ENCODE data around the gene ERCC6.

The ERCC6 gene

DNA sequence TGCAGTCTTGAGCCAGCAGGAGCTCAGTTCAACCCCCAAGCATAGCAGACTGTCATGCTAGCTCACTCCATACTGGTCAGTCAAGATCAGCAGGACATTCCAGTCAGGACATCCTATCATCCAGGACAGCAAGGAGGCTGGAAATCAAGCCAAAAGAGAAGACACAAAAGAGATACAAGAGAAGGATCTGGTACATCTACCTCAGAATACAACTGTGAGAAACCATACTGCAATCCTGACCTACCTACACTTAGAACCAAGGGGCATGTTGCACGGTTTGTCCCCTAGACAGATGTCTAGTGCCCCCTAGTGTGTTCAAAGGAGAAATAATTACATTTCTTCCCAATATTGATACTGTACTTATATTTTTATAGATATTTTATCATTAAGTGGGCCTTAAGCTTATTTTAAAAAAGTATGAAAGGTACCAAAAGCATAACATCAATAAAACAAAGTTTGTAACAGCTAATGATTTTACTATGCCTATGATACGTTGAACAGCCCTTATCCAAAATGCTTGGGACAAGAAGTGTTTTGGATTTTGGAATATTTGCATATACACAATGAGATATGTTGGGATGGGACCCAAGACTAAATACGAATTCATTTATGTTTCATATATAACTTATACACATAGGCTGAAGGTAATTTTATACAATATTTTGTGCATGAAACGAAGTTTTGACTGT lies 26.7 kb downstream of the ERCC6 start:
- DNase-seq (ENCODE audit: low read depth in 2 of 2): no peak

- DNase-seq (ENCODE audit: low read depth in 2 of 2): no peak
Measured at GRCh38 chr10:49509771-49510303, 29.1 kb downstream of the ERCC6 start.

- no peak for DNase-seq (ENCODE audit: low read depth in 2 of 2)
Measured at GRCh38 chr10:49508654-49509053, 30.3 kb downstream of the ERCC6 start.

DNA sequence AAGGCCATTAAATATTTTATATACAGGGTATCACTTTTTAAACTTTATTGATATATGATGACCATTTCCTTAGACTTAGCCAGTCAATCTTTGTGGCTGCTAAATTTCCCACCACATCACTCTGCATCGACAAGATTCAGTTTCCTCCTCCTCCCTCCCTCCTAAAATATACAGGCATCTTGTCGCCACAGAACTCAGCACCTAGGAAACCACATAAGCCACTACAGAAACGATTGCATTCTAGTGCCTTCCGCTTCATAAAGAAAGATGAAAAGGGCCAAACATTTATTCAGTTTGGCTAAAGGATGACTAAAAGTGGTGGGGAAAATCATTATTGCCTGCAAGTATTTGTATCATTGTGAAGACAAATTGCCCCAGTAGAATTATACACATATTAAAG lies 30.7 kb downstream of the ERCC6 start:
- no peak for DNase-seq (ENCODE audit: low read depth in 2 of 2)

GRCh38 chr10:49505589-49505988 lies 33.3 kb downstream of the ERCC6 start:
- DNase-seq (ENCODE audit: low read depth in 2 of 2): no peak

DNA sequence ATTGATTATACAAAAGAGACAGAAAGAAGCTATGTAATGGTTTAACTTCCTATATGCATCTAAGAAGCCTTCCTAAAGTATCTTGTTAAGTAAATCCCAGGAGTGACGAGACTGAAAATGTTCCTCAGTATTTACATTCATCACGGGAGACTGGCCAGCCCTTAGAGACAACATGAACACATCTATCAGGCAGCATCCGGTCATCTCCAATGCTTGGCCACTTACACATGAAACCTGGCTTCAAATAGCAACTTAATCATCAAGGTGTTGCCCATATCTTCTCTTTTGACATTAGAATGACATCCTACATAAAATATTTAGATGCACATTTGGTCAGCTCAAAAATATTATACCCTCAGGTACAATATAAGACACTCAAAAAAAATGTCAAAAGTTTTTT lies 33.8 kb downstream of the ERCC6 start:
- DNase-seq (ENCODE audit: low read depth in 2 of 2): no peak

DNA sequence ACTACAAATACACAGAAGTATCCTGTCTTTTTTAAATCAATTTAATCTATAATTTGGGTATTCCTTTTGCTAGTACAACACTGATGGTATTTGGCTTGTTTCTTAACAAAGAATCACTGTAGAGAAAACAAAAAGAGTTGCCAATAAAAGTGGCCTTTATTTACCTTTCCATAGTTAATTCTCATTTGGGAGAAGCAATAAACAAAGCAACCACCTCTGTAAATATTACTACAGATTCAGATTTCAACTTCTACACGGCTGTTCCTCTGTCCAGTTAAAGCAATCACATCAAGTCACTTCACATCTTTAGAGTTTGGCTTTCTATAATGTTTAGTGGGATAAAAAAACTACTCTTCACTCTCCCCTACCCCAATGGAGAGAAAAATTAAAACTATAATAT lies 34.4 kb downstream of the ERCC6 start:
- DNase-seq (ENCODE audit: low read depth in 2 of 2): no peak

- DNase-seq (ENCODE audit: low read depth in 2 of 2): no peak
Measured at GRCh38 chr10:49502358-49502757, 36.6 kb downstream of the ERCC6 start.

- no peak for DNase-seq (ENCODE audit: low read depth in 2 of 2)
Measured at GRCh38 chr10:49500412-49500811, 38.5 kb downstream of the ERCC6 start.

DNA sequence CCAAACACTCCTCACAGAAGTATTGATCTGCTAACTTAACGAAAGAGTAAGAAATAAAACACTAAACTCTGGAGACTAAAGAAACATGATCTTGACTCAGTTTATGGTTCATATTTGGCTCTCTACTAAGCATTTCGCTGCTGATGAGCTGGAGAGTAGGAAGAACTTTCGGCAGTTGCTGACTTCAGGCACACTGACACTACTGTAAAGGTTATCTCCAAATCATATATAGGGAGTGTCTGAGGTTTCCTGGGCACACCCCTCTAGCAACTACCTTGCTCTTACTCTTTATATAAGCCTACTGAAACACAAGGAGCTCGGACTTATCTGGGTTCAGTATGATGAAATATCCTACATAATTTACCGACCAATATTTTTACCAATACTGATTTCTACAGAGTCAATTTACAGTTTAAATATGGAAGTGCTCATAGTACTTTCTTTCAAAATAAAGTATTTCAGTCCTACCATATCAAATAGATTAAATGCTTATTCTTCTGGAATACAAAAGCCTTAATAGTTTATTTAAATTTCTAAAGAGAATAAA lies 39.5 kb downstream of the ERCC6 start:
- no peak for DNase-seq (ENCODE audit: low read depth in 2 of 2)

GRCh38 chr10:49498425-49498824 lies 40.5 kb downstream of the ERCC6 start:
- no peak for DNase-seq (ENCODE audit: low read depth in 2 of 2)

- no peak for DNase-seq (ENCODE audit: low read depth in 2 of 2)
Measured at GRCh38 chr10:49497358-49497757, 41.6 kb downstream of the ERCC6 start.

DNA sequence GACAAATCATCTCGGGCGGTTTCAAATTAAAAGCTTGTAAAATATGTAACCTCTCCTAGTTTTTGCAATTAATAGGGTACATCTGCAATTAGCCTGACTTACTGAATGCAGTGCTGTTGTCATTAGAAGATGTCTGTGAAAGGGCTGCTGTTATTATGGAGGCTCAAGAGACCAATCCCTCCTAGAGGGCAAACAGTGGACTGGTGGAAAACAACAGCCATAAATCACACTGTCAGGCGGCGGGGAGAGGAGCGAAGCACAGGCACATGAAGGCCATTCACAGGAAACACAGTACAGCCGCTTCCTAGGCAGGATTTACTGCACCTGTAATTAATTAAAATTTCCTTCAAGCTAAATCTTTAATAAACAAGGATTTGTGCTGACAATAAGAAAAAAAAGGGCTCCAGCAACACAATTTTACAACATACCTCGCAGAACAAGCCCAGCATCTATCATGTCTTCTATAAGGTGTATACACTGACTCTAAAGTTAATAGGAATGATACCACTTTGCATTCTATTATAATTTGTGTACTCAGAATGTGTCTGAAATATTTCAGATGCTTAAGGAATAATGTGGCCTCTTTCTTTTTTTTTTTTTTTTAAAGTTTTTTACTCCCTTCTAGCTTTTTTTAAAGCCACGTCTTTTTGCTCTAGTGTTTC lies 50.7 kb downstream of the ERCC6 start:
- DNase-seq (ENCODE audit: low read depth in 2 of 2): no peak

- no peak for DNase-seq (ENCODE audit: low read depth in 2 of 2)
Measured at GRCh38 chr10:49486738-49487137, 52.2 kb downstream of the ERCC6 start.

GRCh38 chr10:49486009-49486408 lies 52.9 kb downstream of the ERCC6 start:
- DNase-seq (ENCODE audit: low read depth in 2 of 2): no peak

GRCh38 chr10:49484486-49485235 lies 54.3 kb downstream of the ERCC6 start:
- no peak for DNase-seq (ENCODE audit: low read depth in 2 of 2)

- DNase-seq (ENCODE audit: low read depth in 2 of 2): no peak
Measured at GRCh38 chr10:49478819-49479218, 60.1 kb downstream of the ERCC6 start.

DNA sequence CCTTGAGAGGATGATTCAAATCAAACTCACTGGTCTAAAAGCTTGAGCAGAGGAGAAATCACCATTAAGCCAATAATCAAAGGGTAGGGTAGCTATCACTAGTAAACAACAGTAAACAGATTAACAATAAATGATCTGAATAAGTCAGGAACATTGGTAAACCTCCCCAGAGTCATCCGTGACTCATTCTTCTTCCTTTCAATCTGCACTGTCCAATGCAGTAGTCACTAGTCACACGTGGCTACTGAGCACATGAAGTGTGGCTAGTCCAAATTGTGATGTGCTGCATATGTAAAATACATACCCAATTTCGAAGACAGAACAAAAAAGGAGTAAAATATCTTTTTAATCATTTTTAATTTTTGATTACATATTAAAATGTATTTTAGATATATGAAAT lies 64.0 kb downstream of the ERCC6 start:
- no peak for DNase-seq (ENCODE audit: low read depth in 2 of 2)

- no peak for DNase-seq (ENCODE audit: low read depth in 2 of 2)
Measured at GRCh38 chr10:49471532-49471931, 67.4 kb downstream of the ERCC6 start.

DNA sequence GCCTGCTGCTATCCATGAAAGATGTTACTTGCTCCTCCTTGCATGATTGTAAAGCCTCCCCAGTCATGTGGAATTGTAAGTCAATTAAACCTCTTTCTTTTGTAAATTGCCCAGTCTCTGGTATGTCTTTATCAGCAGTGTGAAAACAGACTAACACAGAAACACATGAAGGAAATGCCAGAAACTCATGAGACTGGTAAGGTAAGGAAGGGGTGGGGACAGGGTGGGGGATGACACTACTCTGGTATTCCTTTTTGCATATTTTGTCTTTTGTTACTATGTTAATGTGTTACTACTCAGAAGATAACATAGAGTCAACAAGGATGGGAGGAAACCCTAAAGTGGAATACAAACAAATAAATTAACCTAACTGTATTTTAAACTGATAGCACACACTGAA lies 73.2 kb downstream of the ERCC6 start:
- no peak for DNase-seq (ENCODE audit: low read depth in 2 of 2)

Data from stimulated activated CD4-positive, alpha-beta T cell treated with anti-CD3 and anti-CD28 coated beads, Interleukin-15, amount 100 ng/mL, for 48 hours (primary cell).